HG03103 (cell line): ENCODE data around the gene SIGLEC5.

ENCODE experiments used
- ATAC-seq: cut with Tn5 transposase; IDR thresholded peaks from one replicate; pipeline ENCODE4 v1.9.1; 2021; ENCODE audit warnings: low read depth; ENCODE audit not compliant: unreplicated experiment

The SIGLEC5 gene

GRCh38 chr19:51592521-51592920 lies 37.7 kb downstream of the SIGLEC5 start:
- ATAC-seq = no peak

- no peak for ATAC-seq
Measured at GRCh38 chr19:51590441-51590840, 39.8 kb downstream of the SIGLEC5 start.

GRCh38 chr19:51589511-51589910 lies 40.7 kb downstream of the SIGLEC5 start:
- ATAC-seq = no peak

GRCh38 chr19:51587264-51588191 lies 42.7 kb downstream of the SIGLEC5 start:
- ATAC-seq = no peak

GRCh38 chr19:51586799-51587198 lies 43.4 kb downstream of the SIGLEC5 start:
- no peak for ATAC-seq

GRCh38 chr19:51586103-51586728 lies 44.0 kb downstream of the SIGLEC5 start:
- no peak for ATAC-seq

- no peak for ATAC-seq
Measured at GRCh38 chr19:51576850-51577249, 53.4 kb downstream of the SIGLEC5 start.

GRCh38 chr19:51573331-51573730 lies 56.9 kb downstream of the SIGLEC5 start:
- no peak for ATAC-seq

GRCh38 chr19:51572908-51573307 lies 57.3 kb downstream of the SIGLEC5 start:
- ATAC-seq = no peak

GRCh38 chr19:51572410-51572809 lies 57.8 kb downstream of the SIGLEC5 start:
- no peak for ATAC-seq

- no peak for ATAC-seq
Measured at GRCh38 chr19:51571599-51571998, 58.6 kb downstream of the SIGLEC5 start.

GRCh38 chr19:51570962-51571575 lies 59.1 kb downstream of the SIGLEC5 start, which contains the start of gene ZNF175:
ZNF175 (plus strand) TSS chr19:51571283; CDS start chr19:51573330, 2,047 bp downstream.
- peak; percentile 84 for ATAC-seq

- no peak for ATAC-seq
Measured at GRCh38 chr19:51568456-51568855, 61.7 kb downstream of the SIGLEC5 start.

- no peak for ATAC-seq
Measured at GRCh38 chr19:51567583-51567982, 62.6 kb downstream of the SIGLEC5 start.

GRCh38 chr19:51566489-51567100 lies 63.6 kb downstream of the SIGLEC5 start:
- no peak for ATAC-seq

- no peak for ATAC-seq
Measured at GRCh38 chr19:51565583-51565982, 64.6 kb downstream of the SIGLEC5 start.

- no peak for ATAC-seq
Measured at GRCh38 chr19:51564791-51565190, 65.4 kb downstream of the SIGLEC5 start.
